ENCODE data around the gene SNUPN.

The SNUPN gene

GRCh38 chr15:75625542-75626347 lies at the start of gene SNUPN:
SNUPN (minus strand) TSS chr15:75625725; CDS start chr15:75621051, 4,674 bp downstream.
- DNase-seq, result peak; percentile 98

- DNase-seq, result no peak
Observed at GRCh38 chr15:75674366-75674765, 48.8 kb upstream of the SNUPN start.

GRCh38 chr15:75673426-75674235 lies 48.1 kb upstream of the SNUPN start:
- DNase-seq, result no peak

GRCh38 chr15:75672646-75673425 lies 47.3 kb upstream of the SNUPN start:
- peak; percentile 62 for DNase-seq

GRCh38 chr15:75671730-75672602 lies 46.4 kb upstream of the SNUPN start:
- no peak for DNase-seq

- no peak for DNase-seq
Observed at GRCh38 chr15:75669879-75670212, 44.3 kb upstream of the SNUPN start.

- no peak for DNase-seq
Observed at GRCh38 chr15:75669191-75669878, 43.8 kb upstream of the SNUPN start.

GRCh38 chr15:75666823-75667501 lies 41.4 kb upstream of the SNUPN start:
- peak; percentile 66 for DNase-seq

GRCh38 chr15:75663931-75664421 lies 38.5 kb upstream of the SNUPN start:
- DNase-seq, result no peak

- no peak for DNase-seq
Observed at GRCh38 chr15:75662823-75663519, 37.4 kb upstream of the SNUPN start.

GRCh38 chr15:75661756-75662140 lies 36.2 kb upstream of the SNUPN start:
- no peak for DNase-seq

GRCh38 chr15:75661100-75661755 lies 35.7 kb upstream of the SNUPN start:
- peak; percentile 63 for DNase-seq

- DNase-seq, result no peak
Observed at GRCh38 chr15:75659928-75660645, 34.6 kb upstream of the SNUPN start.

GRCh38 chr15:75659141-75659771 lies 33.7 kb upstream of the SNUPN start:
- no peak for DNase-seq

GRCh38 chr15:75656813-75657212 lies 31.3 kb upstream of the SNUPN start:
- DNase-seq, result no peak

- no peak for DNase-seq
Observed at GRCh38 chr15:75656331-75656730, 30.8 kb upstream of the SNUPN start.

GRCh38 chr15:75655931-75656330 lies 30.4 kb upstream of the SNUPN start:
- DNase-seq, result no peak

- DNase-seq, result no peak
Observed at GRCh38 chr15:75654201-75654907, 28.8 kb upstream of the SNUPN start.

All from eye (tissue), 1 donor.